ENCODE results near the gene RPS6KA5. TPM values are rescaled to one million over a fixed set of nuclear protein-coding genes. Genes with fewer than 3 reads are reported as not detected.
A peak's percentile ranks its signal among the peaks of the same experiment; 100 is the strongest.
"Not testable (repeated sequence)": the region's sequence is repeated elsewhere in the genome, so short reads cannot be mapped to it uniquely, and the experiment has no call there.

The RPS6KA5 gene
- total and polyA plus RNA-seq, 2 donors (not counting 1 experiment from before 2014, with no cell fraction given): 0.59 to 2.0 TPM

GRCh38 chr14:90839889-90840266 lies 220.6 kb downstream of the RPS6KA5 start:
- H3K27me3 ChIP-seq (ENCODE audit: control insufficient read depth, insufficient read depth, low read length): no peaks in the 10 kb centered on the region
- no peak overlapping the region for H2AFZ ChIP-seq (ENCODE audit: low read length)
- no peaks in the 10 kb centered on the region for H3K4me1 ChIP-seq (ENCODE audit: control insufficient read depth, extremely low read depth, insufficient read depth, low read length)
- H3K4me3 ChIP-seq (replicated peaks in 1 of 4; ENCODE audit: control extremely low read depth in 1 of 4, insufficient read depth in 1 of 4, low read depth in 3 of 4, low read length in 4 of 4): no peak overlapping the region
- no peaks in the 10 kb centered on the region for H4K20me1 ChIP-seq (ENCODE audit: control insufficient read depth, extremely low read depth, insufficient read depth, low read length)
- TF ChIP-seq, protein P1, sequence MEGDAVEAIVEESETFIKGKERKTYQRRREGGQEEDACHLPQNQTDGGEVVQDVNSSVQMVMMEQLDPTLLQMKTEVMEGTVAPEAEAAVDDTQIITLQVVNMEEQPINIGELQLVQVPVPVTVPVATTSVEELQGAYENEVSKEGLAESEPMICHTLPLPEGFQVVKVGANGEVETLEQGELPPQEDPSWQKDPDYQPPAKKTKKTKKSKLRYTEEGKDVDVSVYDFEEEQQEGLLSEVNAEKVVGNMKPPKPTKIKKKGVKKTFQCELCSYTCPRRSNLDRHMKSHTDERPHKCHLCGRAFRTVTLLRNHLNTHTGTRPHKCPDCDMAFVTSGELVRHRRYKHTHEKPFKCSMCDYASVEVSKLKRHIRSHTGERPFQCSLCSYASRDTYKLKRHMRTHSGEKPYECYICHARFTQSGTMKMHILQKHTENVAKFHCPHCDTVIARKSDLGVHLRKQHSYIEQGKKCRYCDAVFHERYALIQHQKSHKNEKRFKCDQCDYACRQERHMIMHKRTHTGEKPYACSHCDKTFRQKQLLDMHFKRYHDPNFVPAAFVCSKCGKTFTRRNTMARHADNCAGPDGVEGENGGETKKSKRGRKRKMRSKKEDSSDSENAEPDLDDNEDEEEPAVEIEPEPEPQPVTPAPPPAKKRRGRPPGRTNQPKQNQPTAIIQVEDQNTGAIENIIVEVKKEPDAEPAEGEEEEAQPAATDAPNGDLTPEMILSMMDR (conservative IDR thresholded peaks at IDR 0.05 in 1 of 2, IDR thresholded peaks at IDR 0.05 in 1 of 2; ENCODE audit: low read depth in 1 of 2, low read length in 2 of 2): no peak
- TF ChIP-seq EZH2 (IDR thresholded peaks at IDR 0.05; ENCODE audit: low read length, missing control alignments): no peak
- H3K79me2 ChIP-seq (ENCODE audit: control insufficient read depth, insufficient read depth, low read length): no peaks in the 10 kb centered on the region
- no peak overlapping the region for H3K9ac ChIP-seq (ENCODE audit: insufficient read depth, low read length)
- DNase-seq (ENCODE audit: low read depth in 2 of 2): no peak
- H3K27ac ChIP-seq (ENCODE audit: insufficient read depth, low read length): no peak overlapping the region
- no peak overlapping the region for H3K4me2 ChIP-seq (ENCODE audit: extremely low read depth, insufficient read depth, low read length)
- H3K9me3 ChIP-seq (ENCODE audit: control insufficient read depth, insufficient read depth, low read depth, low read length): no peaks in the 10 kb centered on the region
- H3K36me3 ChIP-seq (ENCODE audit: control insufficient read depth, insufficient read depth, low read length): no peaks in the 10 kb centered on the region

DNA sequence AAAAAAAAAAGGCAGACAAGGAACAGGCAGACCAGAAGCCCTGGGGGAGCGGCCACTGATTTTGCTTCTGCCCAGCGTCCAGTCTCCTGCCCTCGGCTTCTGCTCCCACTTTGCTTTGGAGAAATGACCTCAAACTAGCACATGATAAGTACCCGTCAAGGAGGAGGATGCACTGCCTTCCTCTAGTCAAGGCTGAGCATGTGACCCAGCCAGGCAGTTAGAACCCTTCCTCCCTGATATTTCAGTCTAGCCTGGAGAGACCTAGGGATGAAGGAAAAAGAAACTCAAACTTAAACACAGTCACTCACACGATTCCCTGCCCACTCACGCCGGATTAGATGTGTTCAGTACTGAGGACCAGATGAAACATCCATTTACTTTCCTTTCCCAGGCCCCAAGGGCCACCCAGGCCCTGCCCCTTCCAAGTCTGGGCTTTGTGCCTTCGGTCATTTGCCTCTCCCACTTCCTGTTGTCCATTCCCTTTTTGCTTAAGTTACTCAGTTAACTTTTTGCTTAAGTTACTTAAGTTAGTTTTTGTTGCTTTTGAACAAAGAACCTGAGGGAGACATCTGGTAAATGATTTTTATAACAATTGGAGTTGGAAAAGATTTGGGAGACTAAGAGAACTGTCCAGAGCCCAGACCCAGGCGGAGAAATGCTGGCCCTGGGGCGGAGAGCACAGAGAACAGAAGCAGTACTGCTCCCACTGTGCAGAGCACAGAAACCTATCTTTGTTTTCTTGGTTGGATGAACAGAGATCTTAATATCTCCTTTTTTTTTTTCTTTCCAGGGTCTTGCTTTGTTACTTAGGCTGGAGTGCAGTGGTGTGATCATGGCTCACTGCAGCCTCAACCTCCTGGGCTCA lies 221.2 kb downstream of the RPS6KA5 start:
- TF ChIP-seq EZH2 (IDR thresholded peaks at IDR 0.05; ENCODE audit: low read length, missing control alignments): no peak
- TF ChIP-seq, protein P1 (conservative IDR thresholded peaks at IDR 0.05 in 1 of 2, IDR thresholded peaks at IDR 0.05 in 1 of 2; ENCODE audit: low read depth in 1 of 2, low read length in 2 of 2): no peak
- DNase-seq (ENCODE audit: low read depth in 2 of 2): peak; percentile 33 to 60
- Histone ChIP-seq H3K27me3 (ENCODE audit: control insufficient read depth, insufficient read depth, low read length) (no peaks in the 10 kb centered on the region), H3K79me2 (ENCODE audit: control insufficient read depth, insufficient read depth, low read length) (no peaks in the 10 kb centered on the region), H3K36me3 (ENCODE audit: control insufficient read depth, insufficient read depth, low read length) (no peaks in the 10 kb centered on the region), H4K20me1 (ENCODE audit: control insufficient read depth, extremely low read depth, insufficient read depth, low read length) (no peaks in the 10 kb centered on the region), H2AFZ (ENCODE audit: low read length) (peak overlapping the region; percentile 91), H3K4me3 (replicated peaks in 1 of 4; ENCODE audit: control extremely low read depth in 1 of 4, insufficient read depth in 1 of 4, low read depth in 3 of 4, low read length in 4 of 4) (no peak overlapping the region), H3K4me2 (ENCODE audit: extremely low read depth, insufficient read depth, low read length) (no peak overlapping the region), H3K4me1 (ENCODE audit: control insufficient read depth, extremely low read depth, insufficient read depth, low read length) (no peaks in the 10 kb centered on the region), H3K27ac (ENCODE audit: insufficient read depth, low read length) (no peak overlapping the region), H3K9ac (ENCODE audit: insufficient read depth, low read length) (no peak overlapping the region), H3K9me3 (ENCODE audit: control insufficient read depth, insufficient read depth, low read depth, low read length) (no peaks in the 10 kb centered on the region)

GRCh38 chr14:90838531-90838930 lies 221.9 kb downstream of the RPS6KA5 start:
- H3K27me3 ChIP-seq (ENCODE audit: control insufficient read depth, insufficient read depth, low read length); H3K4me2 ChIP-seq (ENCODE audit: extremely low read depth, insufficient read depth, low read length): not testable (repeated sequence)

More at GRCh38 chr14:90838531-90838930, 221.9 kb downstream of the RPS6KA5 start:
- not testable (repeated sequence) for H3K27ac ChIP-seq (ENCODE audit: insufficient read depth, low read length); H3K4me3 ChIP-seq (replicated peaks in 1 of 4; ENCODE audit: control extremely low read depth in 1 of 4, insufficient read depth in 1 of 4, low read depth in 3 of 4, low read length in 4 of 4); H3K79me2 ChIP-seq (ENCODE audit: control insufficient read depth, insufficient read depth, low read length); H3K36me3 ChIP-seq (ENCODE audit: control insufficient read depth, insufficient read depth, low read length); DNase-seq (ENCODE audit: low read depth in 2 of 2); H3K9me3 ChIP-seq (ENCODE audit: control insufficient read depth, insufficient read depth, low read depth, low read length); H3K9ac ChIP-seq (ENCODE audit: insufficient read depth, low read length); H3K4me1 ChIP-seq (ENCODE audit: control insufficient read depth, extremely low read depth, insufficient read depth, low read length); H2AFZ ChIP-seq (ENCODE audit: low read length); H4K20me1 ChIP-seq (ENCODE audit: control insufficient read depth, extremely low read depth, insufficient read depth, low read length)
